NCI-H146 (cell line): ENCODE measurements around the gene ATP6V1G2.
"Not testable (repeated sequence)": the region's sequence is repeated elsewhere in the genome, so short reads cannot be mapped to it uniquely, and the experiment has no call there.

Source experiments
- DNase-seq: peaks from one replicate; lab custom pipeline; 2025; lab: John Stamatoyannopoulos, UW

Gene ATP6V1G2

DNA sequence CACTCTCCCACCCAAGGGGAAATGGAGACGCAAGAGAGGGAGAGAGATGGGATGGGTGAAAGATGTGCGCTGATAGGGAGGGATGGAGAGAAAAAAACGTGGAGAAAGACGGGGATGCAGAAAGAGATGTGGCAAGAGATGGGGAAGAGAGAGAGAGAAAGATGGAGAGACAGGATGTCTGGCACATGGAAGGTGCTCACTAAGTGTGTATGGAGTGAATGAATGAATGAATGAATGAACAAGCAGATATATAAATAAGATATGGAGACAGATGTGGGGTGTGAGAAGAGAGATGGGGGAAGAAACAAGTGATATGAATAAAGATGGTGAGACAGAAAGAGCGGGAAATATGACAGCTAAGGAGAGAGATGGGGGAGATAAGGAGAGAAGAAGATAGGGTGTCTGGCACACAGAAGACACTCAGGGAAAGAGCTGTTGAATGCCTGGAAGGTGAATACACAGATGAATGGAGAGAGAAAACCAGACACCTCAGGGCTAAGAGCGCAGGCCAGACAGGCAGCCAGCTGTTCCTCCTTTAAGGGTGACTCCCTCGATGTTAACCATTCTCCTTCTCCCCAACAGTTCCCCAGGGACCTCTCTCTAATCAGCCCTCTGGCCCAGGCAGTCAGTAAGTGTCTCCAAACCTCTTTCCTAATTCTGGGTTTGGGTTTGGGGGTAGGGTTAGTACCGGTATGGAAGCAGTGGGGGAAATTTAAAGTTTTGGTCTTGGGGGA is 29.7 kb upstream of the ATP6V1G2 start:
- no peak for DNase-seq

DNA sequence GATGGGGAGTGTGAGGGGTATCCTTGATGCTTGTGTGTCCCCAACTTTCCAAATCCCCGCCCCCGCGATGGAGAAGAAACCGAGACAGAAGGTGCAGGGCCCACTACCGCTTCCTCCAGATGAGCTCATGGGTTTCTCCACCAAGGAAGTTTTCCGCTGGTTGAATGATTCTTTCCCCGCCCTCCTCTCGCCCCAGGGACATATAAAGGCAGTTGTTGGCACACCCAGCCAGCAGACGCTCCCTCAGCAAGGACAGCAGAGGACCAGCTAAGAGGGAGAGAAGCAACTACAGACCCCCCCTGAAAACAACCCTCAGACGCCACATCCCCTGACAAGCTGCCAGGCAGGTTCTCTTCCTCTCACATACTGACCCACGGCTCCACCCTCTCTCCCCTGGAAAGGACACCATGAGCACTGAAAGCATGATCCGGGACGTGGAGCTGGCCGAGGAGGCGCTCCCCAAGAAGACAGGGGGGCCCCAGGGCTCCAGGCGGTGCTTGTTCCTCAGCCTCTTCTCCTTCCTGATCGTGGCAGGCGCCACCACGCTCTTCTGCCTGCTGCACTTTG is 29.0 kb upstream of the ATP6V1G2 start, which contains the start of gene TNF:
TNF (plus strand) TSS at position 231 of the 567 bp plus-strand sequence; CDS start at position 408, 177 bp downstream.
- no peak for DNase-seq

DNA sequence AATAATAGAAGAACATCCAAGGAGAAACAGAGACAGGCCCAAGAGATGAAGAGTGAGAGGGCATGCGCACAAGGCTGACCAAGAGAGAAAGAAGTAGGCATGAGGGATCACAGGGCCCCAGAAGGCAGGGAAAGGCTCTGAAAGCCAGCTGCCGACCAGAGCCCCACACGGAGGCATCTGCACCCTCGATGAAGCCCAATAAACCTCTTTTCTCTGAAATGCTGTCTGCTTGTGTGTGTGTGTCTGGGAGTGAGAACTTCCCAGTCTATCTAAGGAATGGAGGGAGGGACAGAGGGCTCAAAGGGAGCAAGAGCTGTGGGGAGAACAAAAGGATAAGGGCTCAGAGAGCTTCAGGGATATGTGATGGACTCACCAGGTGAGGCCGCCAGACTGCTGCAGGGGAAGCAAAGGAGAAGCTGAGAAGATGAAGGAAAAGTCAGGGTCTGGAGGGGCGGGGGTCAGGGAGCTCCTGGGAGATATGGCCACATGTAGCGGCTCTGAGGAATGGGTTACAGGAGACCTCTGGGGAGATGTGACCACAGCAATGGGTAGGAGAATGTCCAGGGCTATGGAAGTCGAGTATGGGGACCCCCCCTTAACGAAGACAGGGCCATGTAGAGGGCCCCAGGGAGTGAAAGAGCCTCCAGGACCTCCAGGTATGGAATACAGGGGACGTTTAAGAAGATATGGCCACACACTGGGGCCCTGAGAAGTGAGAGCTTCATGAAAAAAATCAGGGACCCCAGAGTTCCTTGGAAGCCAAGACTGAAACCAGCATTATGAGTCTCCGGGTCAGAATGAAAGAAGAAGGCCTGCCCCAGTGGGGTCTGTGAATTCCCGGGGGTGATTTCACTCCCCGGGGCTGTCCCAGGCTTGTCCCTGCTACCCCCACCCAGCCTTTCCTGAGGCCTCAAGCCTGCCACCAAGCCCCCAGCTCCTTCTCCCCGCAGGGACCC is 28.0 kb upstream of the ATP6V1G2 start:
- DNase-seq, result no peak

DNA sequence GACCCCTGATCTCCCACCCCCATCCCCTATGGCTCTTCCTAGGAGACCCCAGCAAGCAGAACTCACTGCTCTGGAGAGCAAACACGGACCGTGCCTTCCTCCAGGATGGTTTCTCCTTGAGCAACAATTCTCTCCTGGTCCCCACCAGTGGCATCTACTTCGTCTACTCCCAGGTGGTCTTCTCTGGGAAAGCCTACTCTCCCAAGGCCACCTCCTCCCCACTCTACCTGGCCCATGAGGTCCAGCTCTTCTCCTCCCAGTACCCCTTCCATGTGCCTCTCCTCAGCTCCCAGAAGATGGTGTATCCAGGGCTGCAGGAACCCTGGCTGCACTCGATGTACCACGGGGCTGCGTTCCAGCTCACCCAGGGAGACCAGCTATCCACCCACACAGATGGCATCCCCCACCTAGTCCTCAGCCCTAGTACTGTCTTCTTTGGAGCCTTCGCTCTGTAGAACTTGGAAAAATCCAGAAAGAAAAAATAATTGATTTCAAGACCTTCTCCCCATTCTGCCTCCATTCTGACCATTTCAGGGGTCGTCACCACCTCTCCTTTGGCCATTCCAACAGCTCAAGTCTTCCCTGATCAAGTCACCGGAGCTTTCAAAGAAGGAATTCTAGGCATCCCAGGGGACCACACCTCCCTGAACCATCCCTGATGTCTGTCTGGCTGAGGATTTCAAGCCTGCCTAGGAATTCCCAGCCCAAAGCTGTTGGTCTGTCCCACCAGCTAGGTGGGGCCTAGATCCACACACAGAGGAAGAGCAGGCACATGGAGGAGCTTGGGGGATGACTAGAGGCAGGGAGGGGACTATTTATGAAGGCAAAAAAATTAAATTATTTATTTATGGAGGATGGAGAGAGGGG is 27.1 kb upstream of the ATP6V1G2 start:
- DNase-seq, result no peak

DNA sequence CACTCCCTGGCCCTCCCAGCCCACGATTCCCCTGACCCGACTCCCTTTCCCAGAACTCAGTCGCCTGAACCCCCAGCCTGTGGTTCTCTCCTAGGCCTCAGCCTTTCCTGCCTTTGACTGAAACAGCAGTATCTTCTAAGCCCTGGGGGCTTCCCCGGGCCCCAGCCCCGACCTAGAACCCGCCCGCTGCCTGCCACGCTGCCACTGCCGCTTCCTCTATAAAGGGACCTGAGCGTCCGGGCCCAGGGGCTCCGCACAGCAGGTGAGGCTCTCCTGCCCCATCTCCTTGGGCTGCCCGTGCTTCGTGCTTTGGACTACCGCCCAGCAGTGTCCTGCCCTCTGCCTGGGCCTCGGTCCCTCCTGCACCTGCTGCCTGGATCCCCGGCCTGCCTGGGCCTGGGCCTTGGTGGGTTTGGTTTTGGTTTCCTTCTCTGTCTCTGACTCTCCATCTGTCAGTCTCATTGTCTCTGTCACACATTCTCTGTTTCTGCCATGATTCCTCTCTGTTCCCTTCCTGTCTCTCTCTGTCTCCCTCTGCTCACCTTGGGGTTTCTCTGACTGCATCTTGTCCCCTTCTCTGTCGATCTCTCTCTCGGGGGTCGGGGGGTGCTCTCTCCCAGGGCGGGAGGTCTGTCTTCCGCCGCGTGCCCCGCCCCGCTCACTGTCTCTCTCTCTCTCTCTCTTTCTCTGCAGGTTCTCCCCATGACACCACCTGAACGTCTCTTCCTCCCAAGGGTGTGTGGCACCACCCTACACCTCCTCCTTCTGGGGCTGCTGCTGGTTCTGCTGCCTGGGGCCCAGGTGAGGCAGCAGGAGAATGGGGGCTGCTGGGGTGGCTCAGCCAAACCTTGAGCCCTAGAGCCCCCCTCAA is 25.9 kb upstream of the ATP6V1G2 start, which contains the start of gene LTA:
LTA (plus strand) TSS at position 249 of the 871 bp plus-strand sequence; CDS start at position 703, 454 bp downstream.
- no peak for DNase-seq

DNA sequence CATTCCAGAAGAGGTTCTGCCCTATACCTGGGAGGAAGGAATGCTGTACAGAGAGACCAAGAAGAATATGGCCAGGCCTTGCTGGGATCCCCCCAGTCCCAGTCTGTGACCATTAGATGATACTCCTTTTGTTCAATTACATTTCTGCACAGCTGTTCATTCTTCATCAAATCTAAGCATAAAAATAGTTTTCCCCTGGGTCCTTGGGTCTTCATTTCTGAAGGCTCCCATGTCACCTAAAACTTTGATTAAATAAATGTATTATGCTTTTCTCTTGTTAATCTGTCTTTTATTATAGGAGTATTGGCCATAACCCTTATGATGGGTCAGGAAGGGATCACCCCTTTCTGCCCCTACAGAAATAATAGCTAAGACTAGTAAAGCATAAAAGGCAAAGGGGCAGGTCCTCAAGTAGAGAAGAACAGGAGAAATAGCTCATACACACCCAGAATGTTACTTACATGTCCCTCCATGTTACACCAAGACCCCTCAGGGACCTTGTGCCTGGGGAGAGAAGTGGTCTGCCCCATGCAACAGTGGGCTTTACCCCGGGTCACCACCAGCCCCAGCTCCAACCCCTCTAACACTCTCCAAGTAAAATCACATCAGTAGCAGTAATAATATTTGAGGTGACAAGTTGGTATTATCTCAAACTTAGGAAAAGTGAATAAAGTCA is 23.6 kb upstream of the ATP6V1G2 start:
- no peak for DNase-seq

DNA sequence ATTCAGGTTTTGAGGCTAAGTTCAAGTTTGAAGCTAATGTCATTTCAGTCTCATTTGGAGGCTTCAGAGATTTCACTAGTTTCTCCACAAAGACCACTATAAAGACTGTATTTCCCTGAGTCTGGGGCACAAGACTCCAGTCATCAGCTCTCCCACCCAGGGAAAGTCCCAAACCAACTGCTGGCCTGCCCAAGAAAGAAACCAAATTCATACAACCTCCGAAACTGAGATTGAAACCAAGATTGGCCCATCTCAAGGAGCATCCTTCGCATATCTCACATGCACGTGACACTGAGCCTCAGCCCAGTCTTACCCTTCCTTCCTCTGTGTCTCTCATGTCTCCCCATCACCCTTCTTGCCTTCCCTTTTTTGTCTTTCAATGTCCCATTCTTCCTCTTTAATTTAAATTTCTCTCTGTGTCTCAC is 22.1 kb upstream of the ATP6V1G2 start:
- DNase-seq, result no peak

DNA sequence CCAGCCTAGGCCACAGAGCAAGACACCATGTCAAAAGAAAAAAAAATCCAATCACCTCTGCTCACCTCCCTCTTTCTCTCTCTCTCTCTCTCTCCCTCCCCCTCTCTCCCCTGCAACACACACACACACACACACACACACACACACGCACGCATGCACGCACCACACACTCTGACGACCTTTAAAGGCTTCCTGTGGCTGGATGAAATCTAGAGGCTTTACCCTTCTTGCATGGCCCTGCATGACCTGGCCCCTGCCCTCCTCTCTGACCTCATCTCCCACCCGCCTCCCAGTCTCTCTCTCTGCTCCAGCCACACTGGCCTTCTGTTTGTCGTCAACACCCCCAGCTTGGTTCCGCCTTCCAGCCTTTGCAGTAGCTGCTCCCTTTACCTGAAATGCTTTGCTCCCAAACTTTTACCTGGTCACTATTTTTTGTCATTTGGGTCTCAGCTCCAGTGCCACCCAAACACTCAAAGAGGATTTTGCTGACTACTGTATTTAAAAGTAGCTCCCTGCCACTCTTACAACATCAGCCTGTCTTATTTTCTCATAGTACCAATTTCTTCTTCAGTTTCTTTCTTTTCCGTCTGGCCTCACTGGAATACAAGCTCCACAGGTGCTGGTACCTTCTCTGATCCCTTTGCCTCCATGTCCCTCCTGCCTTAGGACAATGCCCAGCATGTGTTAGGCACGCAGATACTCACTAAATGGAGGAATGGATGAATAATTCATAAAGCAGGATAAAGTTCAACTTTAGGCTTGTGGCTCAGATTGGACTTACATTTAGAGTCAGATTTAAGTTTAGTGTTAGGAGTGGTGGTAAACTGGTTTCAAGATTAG is 21.3 kb upstream of the ATP6V1G2 start:
- DNase-seq, result no peak

DNA sequence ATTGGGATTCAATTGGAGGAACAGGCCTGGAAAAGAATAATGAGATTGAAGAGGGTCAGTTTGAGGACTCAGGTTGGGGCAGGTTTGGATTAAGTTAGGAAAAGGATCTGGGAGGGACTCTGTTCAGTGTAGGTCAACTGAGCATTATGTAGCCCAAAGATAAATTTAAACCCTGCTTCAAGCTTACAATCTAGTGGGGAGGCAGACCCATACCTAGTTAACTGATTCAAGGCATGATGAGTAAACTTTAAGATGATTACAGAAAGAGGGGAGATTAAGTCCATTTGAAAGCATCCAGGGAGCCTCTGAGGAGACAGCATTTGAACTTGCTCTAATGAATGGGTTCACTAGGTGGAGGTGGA is 14.3 kb upstream of the ATP6V1G2 start:
- no peak for DNase-seq

DNA sequence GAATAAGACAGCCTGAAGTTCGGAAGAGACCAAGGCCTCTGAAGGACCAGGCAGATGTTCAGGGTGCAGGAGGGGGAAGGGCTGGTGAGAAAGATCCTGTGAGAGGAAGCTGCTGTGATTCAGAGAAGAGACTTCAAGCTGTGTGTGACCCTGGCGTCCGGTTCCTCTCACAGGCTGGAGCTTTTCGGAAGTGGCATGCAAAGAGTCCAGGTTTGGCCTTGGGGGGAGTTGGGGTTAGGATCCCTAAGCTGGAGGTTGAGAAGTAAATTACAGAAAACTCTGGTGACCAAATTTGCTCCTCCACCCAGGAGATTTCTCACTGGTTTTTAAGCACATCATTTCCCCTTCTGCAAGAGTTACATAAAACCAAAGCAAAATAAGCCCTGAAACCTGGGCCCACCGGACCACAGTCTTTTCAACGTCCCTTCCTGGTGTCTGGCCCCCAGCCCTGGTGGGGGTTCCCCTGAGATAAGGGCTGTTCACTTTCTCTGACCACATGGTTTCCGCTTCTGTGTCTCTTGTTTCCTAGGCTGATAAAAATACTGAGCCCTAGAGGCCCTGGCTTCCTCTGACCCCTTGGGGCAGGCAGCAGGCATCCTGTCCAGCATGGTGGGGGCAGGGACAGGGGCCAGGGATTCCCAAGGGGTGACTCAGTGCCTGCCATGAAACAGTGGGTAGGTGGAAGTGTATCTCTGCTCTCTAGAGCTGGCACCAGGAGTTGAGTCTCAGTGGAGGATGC is 13.7 kb upstream of the ATP6V1G2 start:
- DNase-seq, result no peak

DNA sequence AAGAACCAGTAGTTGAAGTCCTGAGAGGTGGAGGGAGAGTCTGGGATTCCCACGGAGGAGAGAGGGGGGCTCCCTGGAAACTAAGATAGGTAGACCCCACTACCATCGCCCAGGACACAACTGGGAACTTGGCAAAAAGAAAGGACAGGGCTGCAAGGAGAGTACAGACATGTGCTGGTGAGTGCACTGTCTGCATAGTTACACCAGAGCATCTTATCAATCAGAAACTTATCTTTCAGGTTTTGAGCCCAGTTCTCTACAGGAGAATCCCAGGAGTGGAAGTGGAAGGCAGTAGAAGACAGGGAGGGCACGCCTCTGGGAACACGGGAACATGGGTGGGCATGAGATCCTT is 13.2 kb upstream of the ATP6V1G2 start:
- DNase-seq, result no peak

DNA sequence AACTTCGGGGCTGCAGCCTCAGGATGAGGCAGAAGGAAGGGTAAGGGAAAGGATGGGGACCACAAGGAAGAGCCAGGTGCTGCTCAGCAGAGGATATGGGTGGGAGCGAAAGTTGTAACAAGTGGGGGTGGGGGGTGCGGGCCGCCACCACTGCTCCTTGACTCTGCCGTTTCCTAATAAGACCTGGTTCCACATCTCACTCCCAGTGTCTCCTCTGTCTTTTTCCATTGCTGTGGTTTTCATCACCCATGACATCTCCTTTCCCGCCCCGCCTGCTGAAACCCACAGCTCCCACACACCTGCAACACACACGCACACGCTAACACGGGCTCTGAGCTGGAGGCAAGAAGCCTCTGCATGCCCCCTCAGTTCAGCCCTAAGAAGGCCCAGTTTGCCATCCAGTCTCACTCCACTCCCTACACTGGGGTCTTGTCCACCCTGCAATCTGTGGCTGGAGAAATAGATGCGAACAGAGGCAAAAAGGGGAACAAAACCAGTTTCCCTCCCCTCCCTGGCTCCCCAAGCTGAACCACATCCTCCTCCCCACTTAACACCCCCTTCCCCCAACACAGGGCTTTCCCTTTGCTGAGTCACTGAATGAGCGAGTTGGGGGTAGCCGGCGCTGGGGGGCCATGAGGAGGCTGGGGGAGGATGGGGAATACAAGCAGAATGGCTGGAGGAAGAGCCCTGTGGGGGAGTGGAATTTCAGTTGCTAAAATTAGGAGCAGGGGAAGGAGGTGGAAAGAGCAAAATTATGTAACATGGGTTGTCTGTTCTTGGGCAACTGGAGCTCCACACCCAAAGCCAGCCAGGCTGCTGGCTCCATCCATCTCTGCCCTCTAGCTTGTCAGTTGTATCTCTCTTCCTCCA is 12.5 kb upstream of the ATP6V1G2 start:
- DNase-seq, result no peak

DNA sequence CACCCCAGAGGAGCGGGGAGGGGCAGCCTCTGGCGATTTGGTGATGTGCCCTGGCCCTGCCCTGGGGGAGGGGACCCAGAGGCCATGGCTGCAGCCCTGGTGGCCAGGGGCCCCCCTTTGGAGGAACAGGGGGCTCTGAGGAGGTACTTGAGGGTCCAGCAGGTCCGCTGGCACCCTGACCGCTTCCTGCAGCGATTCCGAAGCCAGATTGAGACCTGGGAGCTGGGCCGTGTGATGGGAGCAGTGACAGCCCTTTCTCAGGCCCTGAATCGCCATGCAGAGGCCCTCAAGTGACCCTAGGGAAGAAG is 11.9 kb upstream of the ATP6V1G2 start:
- DNase-seq, result no peak

DNA sequence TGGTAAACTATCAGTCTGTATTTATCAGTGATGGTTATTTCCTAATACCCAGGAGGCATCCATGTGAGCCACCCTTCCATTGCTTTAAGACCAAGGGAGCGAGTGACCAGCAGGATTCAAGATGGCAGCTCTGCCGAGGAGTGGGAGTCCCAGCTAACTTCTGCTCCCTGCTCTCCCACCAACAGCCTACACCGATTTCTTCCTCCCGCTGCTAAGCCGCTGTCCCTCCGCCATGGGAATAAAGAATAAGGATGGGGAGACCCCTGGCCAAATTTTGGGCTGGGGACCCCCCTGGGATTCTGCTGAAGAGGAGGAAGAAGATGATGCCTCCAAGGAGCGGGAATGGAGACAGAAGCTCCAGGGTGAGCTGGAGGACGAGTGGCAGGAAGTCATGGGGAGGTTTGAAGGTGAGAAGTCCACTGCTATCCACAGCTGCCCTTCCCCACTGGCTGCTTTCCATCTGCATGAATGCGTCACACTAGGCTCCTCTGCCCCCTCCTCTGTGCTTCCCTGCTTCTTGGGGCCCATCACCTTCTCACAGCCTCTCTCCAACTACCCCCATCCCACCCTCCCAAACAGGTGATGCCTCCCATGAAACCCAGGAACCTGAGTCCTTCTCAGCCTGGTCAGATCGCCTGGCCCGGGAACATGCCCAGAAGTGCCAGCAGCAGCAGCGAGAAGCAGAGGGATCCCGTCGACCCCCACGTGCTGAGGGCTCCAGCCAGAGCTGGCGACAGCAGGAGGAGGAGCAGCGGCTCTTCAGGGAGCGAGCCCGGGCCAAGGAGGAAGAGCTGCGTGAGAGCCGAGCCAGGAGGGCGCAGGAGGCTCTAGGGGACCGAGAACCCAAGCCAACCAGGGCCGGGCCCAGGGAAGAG is 11.3 kb upstream of the ATP6V1G2 start:
- no peak for DNase-seq

DNA sequence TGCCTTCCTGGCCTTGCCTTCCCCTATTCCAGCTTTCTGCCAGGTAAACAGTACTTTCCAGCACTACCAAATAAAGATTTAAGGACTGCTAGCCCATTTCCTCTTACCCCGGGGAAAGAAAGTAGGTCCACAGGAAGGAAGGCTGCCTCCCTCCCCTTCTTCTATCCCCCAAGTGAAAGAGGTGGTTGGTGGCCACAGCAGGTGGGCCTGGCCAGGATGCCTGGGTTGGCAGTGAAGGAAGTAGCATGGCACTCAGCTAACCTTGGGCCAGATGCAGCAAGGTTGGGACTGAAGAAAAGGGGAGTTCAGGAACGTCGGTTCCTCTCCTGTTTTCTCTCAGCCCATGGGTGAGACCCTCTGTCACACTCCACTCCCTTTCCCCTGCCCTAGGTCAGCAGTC is 9.9 kb upstream of the ATP6V1G2 start:
- no peak for DNase-seq

DNA sequence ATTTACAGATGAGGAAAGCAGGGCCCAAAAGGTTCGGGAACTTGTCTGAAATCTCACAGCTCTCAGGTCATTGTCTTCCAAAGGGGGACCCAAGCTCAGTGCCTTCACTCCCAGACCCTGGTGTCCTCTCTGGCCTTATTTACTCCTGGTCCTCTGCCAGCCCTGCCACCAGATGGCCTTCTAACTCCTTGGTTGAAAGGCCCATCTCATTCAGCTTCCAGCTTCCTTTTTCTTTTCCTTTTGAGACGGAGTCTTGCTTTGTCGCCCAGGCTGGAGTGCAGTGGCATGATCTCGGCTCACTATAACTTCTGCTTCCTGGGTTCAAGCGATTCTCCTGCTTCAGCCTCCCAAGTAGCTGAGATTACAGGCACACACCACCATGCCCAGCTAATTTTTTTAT is 5.0 kb upstream of the ATP6V1G2 start:
- DNase-seq, result not testable (repeated sequence)

DNA sequence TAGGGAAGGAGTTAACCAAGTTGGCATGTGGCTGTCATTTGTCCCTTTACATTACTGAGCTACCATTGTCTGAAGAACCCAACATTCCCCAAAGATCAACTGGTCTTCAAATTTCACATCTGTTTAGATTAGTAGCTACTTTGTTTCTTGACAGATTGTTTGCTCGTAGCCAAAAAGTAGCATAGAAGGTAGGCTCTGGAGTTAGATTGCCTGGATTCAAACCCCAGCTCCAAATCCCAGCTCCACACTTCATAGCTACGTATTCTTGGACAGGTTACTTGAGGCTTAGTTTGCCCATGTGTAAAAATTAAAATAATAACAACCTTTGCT is 2.1 kb upstream of the ATP6V1G2 start:
- no peak for DNase-seq
